Measurements from ENCODE around the gene RABGAP1. TPM values are rescaled to one million over a fixed set of nuclear protein-coding genes. Genes with fewer than 3 reads are reported as not detected.

The RABGAP1 gene
- polyA plus RNA-seq, 1 of the 3 experiments (the other 2 are of a cell fraction), result 20.2 TPM

DNA sequence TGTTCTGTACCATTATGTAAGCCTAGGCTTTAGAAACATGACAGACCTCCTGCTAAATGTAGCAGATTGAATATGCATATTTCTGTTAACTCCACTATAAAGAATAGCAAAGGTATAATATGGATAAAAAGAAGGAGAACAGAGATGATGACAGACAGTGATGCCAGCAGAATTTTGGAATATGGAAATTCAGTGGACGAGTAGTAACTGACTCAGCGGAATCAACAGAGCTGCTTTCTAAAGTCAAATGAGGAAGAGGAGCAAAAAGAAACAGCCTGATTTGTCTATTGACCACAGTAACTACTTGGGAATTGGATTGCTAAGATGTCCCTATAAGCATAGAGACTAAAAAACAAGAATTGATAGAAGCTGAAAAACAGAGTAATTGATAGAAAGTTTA, 100.7 kb downstream of the RABGAP1 start:
- 94% methylated on average over 2 of the region's 2 CpGs for WGBS (ENCODE audit: low lambda C conversion rate)
- H4K20me1 ChIP-seq (ENCODE audit: insufficient read depth), result no peaks in the 10 kb centered on the region
- H3K27me3 ChIP-seq (ENCODE audit: insufficient read depth), result no peaks in the 10 kb centered on the region
- CTCF ChIA-PET, result interaction anchor here (1.1 kb wide), 1 partner anchor 10 kb away, joined by 3 read pairs; no protein-coding TSS in a partner anchor
- H3K79me2 ChIP-seq (ENCODE audit: insufficient read depth), result no peaks in the 10 kb centered on the region
- H3K36me3 ChIP-seq (replicated peaks in 1 of 2; ENCODE audit: control insufficient read depth in 1 of 2, insufficient read depth in 2 of 2, low read length in 1 of 2), result peaks cover 24 to 39% of the 10 kb centered on the region in 2 experiments
- H2AFZ ChIP-seq (ENCODE audit: low read depth), result no peak overlapping the region
- H3K9ac ChIP-seq, result no peak overlapping the region
- H3K4me2 ChIP-seq, result no peak overlapping the region
- H3K27ac ChIP-seq (ENCODE audit: low read depth in 2 of 2, low read length in 1 of 2), result no peak overlapping the region
- H3K4me1 ChIP-seq (ENCODE audit: control insufficient read depth in 1 of 2, insufficient read depth in 2 of 2, low read depth in 1 of 2, low read length in 1 of 2), result peaks cover 0 to 6% of the 10 kb centered on the region in 2 experiments; a peak in 2 of 4 replicates
- H3F3A ChIP-seq (replicated peaks; ENCODE audit: insufficient read depth), result peaks cover 5% of the 10 kb centered on the region
- H3K9me3 ChIP-seq, result no peaks in the 10 kb centered on the region; the same call in 1 of the 2 replicates
- H3K9me2 ChIP-seq, result no peaks in the 10 kb centered on the region
- H3K4me3 ChIP-seq (ENCODE audit: low read depth in 2 of 2, low read length in 1 of 2), result no peak overlapping the region
- DNase-seq, result no peak
- POLR2A ChIA-PET, result no interaction called here
- TF ChIP-seq RXRA (IDR thresholded peaks at IDR 0.05; ENCODE audit: borderline replicate concordance, low read depth), result no peak
- TF ChIP-seq MEF2A (IDR thresholded peaks at IDR 0.05; ENCODE audit: borderline replicate concordance, low read depth), result no peak
- no peak for TF ChIP-seq GATA2 (CRISPR knock-in tag; IDR thresholded peaks at IDR 0.05)
- TF ChIP-seq, protein P1, sequence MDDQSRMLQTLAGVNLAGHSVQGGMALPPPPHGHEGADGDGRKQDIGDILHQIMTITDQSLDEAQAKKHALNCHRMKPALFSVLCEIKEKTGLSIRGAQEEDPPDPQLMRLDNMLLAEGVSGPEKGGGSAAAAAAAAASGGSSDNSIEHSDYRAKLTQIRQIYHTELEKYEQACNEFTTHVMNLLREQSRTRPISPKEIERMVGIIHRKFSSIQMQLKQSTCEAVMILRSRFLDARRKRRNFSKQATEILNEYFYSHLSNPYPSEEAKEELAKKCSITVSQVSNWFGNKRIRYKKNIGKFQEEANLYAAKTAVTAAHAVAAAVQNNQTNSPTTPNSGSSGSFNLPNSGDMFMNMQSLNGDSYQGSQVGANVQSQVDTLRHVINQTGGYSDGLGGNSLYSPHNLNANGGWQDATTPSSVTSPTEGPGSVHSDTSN (IDR thresholded peaks at IDR 0.05), result no peak
- TF ChIP-seq SMC3 (IDR thresholded peaks at IDR 0.05; ENCODE audit: low read depth, low read length), result no peak
- TF ChIP-seq, protein P2, sequence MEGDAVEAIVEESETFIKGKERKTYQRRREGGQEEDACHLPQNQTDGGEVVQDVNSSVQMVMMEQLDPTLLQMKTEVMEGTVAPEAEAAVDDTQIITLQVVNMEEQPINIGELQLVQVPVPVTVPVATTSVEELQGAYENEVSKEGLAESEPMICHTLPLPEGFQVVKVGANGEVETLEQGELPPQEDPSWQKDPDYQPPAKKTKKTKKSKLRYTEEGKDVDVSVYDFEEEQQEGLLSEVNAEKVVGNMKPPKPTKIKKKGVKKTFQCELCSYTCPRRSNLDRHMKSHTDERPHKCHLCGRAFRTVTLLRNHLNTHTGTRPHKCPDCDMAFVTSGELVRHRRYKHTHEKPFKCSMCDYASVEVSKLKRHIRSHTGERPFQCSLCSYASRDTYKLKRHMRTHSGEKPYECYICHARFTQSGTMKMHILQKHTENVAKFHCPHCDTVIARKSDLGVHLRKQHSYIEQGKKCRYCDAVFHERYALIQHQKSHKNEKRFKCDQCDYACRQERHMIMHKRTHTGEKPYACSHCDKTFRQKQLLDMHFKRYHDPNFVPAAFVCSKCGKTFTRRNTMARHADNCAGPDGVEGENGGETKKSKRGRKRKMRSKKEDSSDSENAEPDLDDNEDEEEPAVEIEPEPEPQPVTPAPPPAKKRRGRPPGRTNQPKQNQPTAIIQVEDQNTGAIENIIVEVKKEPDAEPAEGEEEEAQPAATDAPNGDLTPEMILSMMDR (IDR thresholded peaks at IDR 0.05), result no peak
- no peak for TF ChIP-seq RCOR1 (IDR thresholded peaks at IDR 0.05; ENCODE audit: low read length)
- TF ChIP-seq POLR2AphosphoS5 (IDR thresholded peaks at IDR 0.05; ENCODE audit: low read depth, low read length), result no peak
- TF ChIP-seq YY1 (IDR thresholded peaks at IDR 0.05; ENCODE audit: low read depth), result no peak
- no peak for TF ChIP-seq FOXJ3 (CRISPR knock-in tag; IDR thresholded peaks at IDR 0.05)
- TF ChIP-seq, protein P3, sequence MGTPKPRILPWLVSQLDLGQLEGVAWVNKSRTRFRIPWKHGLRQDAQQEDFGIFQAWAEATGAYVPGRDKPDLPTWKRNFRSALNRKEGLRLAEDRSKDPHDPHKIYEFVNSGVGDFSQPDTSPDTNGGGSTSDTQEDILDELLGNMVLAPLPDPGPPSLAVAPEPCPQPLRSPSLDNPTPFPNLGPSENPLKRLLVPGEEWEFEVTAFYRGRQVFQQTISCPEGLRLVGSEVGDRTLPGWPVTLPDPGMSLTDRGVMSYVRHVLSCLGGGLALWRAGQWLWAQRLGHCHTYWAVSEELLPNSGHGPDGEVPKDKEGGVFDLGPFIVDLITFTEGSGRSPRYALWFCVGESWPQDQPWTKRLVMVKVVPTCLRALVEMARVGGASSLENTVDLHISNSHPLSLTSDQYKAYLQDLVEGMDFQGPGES (IDR thresholded peaks at IDR 0.05; ENCODE audit: low read depth, low read length), result no peak
- TF ChIP-seq MXI1 (IDR thresholded peaks at IDR 0.05; ENCODE audit: low read depth, low read length), result no peak
- no peak for TF ChIP-seq USF1 (IDR thresholded peaks at IDR 0.05; ENCODE audit: borderline replicate concordance, low read depth)
